ENCODE measurements around the gene CLCN1.

Gene CLCN1

DNA sequence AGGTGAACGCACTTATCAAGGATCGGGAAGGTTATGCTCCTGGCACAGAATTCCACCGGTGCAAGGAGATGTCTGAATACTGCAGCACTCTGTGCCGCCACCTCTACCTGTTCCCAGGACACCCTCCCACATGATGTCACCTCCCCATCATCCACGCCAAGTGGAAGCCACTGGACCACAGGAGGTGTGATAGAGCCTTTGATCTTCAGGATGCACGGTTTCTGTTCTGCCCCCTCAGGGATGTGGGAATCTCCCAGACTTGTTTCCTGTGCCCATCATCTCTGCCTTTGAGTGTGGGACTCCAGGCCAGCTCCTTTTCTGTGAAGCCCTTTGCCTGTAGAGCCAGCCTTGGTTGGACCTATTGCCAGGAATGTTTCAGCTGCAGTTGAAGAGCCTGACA lies 11.0 kb upstream of the CLCN1 start:
- H3K4me3 ChIP-seq (ENCODE audit: low read depth, low read length): no peak overlapping the region
- TF ChIP-seq MYC (IDR thresholded peaks at IDR 0.05; ENCODE audit: low read depth, low read length) (no peak), CTCF (IDR thresholded peaks at IDR 0.05; ENCODE audit: low read depth, low read length) (no peak), MAX (IDR thresholded peaks at IDR 0.05; ENCODE audit: low read depth, low read length) (no peak), POLR2A (IDR thresholded peaks at IDR 0.05; ENCODE audit: extremely low read depth, insufficient read length) (no peak)
- no peak for DNase-seq (ENCODE audit: low read depth)

- TF ChIP-seq CTCF (IDR thresholded peaks at IDR 0.05; ENCODE audit: low read depth, low read length): peak; percentile 93
- TF ChIP-seq POLR2A (IDR thresholded peaks at IDR 0.05; ENCODE audit: extremely low read depth, insufficient read length): no peak
- TF ChIP-seq MYC (IDR thresholded peaks at IDR 0.05; ENCODE audit: low read depth, low read length): no peak
- TF ChIP-seq MAX (IDR thresholded peaks at IDR 0.05; ENCODE audit: low read depth, low read length): no peak
- H3K4me3 ChIP-seq (ENCODE audit: low read depth, low read length): no peak overlapping the region
- DNase-seq (ENCODE audit: low read depth): peak; percentile 80
Measured at GRCh38 chr7:143305423-143306070, 10.4 kb upstream of the CLCN1 start.

DNA sequence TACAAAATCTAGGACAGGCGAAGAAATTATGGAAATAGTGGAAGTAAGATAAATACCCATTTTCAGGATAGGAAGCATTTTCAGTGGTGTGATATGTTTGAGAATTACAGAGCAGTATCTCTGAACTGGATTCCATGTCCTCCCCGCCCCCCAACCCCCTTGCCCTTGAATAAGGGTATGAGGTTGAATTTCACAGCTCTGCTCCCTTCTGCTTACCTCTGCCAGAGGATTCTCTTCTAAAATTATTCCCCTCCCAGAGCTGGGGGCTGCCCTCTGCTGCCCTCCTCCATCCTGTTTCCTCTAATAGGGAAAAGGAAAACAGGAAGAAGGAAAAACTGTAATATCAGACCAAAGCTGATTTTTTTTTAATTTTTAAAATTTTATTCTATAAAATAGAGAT lies 7.3 kb upstream of the CLCN1 start:
- TF ChIP-seq MYC (IDR thresholded peaks at IDR 0.05; ENCODE audit: low read depth, low read length): no peak
- no peak for TF ChIP-seq CTCF (IDR thresholded peaks at IDR 0.05; ENCODE audit: low read depth, low read length)
- TF ChIP-seq MAX (IDR thresholded peaks at IDR 0.05; ENCODE audit: low read depth, low read length): no peak
- no peak for TF ChIP-seq POLR2A (IDR thresholded peaks at IDR 0.05; ENCODE audit: extremely low read depth, insufficient read length)
- no peak overlapping the region for H3K4me3 ChIP-seq (ENCODE audit: low read depth, low read length)
- no peak for DNase-seq (ENCODE audit: low read depth)

DNA sequence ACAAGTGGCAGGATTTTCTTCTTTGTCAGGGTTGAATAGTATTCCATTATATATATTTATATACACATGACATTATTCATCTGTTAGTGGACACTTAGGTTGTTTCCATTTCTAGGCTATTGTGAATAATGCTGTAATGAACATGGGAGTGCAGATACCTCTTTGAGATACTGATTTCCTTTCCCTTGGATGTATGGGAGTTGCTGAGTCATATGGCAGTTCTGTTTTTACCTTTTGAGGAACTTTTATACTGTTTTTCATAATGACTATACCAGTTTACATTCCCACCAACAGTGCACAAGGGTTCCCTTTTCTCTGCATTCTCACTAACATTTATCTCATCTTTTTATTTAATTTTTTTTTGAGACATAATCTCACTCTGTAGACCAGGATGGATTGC lies 1.8 kb upstream of the CLCN1 start:
- TF ChIP-seq CTCF (IDR thresholded peaks at IDR 0.05; ENCODE audit: low read depth, low read length): no peak
- DNase-seq (ENCODE audit: low read depth): no peak
- no peak overlapping the region for H3K4me3 ChIP-seq (ENCODE audit: low read depth, low read length)

DNA sequence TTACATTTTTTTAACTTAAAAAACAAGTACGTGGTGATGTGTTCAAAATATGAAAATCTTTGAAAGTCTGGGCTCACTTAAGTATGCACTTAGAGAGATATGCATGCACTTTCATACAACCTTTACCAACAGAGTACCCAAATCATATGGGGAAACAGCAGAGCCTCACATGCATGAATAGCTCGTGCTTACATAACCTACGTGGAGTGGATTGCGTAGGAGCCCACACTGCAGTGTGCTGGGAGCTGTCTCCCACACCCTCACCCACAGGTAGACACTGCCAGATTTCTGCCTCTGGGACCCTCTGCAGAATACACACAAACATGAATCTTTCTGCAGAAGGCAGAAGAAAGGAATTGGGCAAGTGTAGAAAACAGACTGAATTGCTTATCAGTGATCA lies 581 bp downstream of the CLCN1 start:
- no peak overlapping the region for H3K4me3 ChIP-seq (ENCODE audit: low read depth, low read length)
- DNase-seq (ENCODE audit: low read depth): peak; percentile 57
- TF ChIP-seq MYC (IDR thresholded peaks at IDR 0.05; ENCODE audit: low read depth, low read length) (no peak), MAX (IDR thresholded peaks at IDR 0.05; ENCODE audit: low read depth, low read length) (no peak), POLR2A (IDR thresholded peaks at IDR 0.05; ENCODE audit: extremely low read depth, insufficient read length) (no peak), CTCF (IDR thresholded peaks at IDR 0.05; ENCODE audit: low read depth, low read length) (no peak)

- DNase-seq (ENCODE audit: low read depth): peak; percentile 60
- TF ChIP-seq CTCF (IDR thresholded peaks at IDR 0.05; ENCODE audit: low read depth, low read length) (no peak), MAX (IDR thresholded peaks at IDR 0.05; ENCODE audit: low read depth, low read length) (no peak), MYC (IDR thresholded peaks at IDR 0.05; ENCODE audit: low read depth, low read length) (no peak), POLR2A (IDR thresholded peaks at IDR 0.05; ENCODE audit: extremely low read depth, insufficient read length) (no peak)
- H3K4me3 ChIP-seq (ENCODE audit: low read depth, low read length): no peak overlapping the region
Measured at GRCh38 chr7:143318661-143319060, 2.8 kb downstream of the CLCN1 start.
